ENCODE data around the gene B3GNT7. TPM values are rescaled to one million over a fixed set of nuclear protein-coding genes. Genes with fewer than 3 reads are reported as not detected.

The B3GNT7 gene
- polyA plus RNA-seq, 1 donor from 2014 or later, result 0.67 TPM

DNA sequence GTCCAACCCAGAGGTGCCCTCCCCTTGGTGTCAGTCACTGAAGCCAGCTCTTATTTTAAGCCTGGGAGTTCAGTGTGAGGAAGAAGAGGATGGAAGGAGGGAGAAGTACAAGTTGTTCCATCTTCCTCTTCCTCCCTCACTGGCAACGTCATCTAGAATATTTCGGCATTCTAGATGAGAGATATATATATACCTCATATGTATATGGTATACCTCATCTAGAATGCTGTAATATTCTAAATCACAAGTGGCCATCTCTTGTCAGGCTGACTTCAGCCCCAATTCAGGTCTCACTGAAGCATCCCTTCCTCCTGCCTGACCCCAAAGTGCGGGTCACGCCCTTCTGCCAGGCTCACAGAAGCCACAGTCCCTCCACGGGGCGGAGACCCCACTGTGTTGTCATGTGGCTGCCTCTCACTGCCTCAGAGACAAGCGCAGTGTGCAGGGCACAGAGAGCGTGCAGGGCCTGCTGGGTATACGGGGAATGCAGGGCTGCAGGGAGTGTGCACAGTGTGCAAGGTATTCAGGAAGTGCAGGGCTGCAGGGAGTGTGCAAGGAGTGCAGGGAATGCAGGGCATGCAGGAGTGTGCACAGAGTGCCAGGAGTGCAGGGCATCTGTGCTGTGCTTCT is 32.8 kb upstream of the B3GNT7 start:
- Histone ChIP-seq H3K27ac (ENCODE audit: low read length) (no peak overlapping the region), H3K4me3 (ENCODE audit: low read length) (no peak overlapping the region), H3K36me3 (ENCODE audit: insufficient read depth, low read length) (no peaks in the 10 kb centered on the region), H3K9me2 (ENCODE audit: insufficient read depth, low read length) (no peaks in the 10 kb centered on the region), H3K9ac (ENCODE audit: low read length) (no peak overlapping the region), H3K79me2 (replicated peaks; ENCODE audit: insufficient read depth, low read length) (no peaks in the 10 kb centered on the region), H3K4me2 (ENCODE audit: low read length) (no peak overlapping the region), H3F3A (ENCODE audit: insufficient read depth, low read length, poor library complexity, severe bottlenecking) (no peaks in the 10 kb centered on the region), H2AFZ (ENCODE audit: low read depth, low read length) (no peak overlapping the region), H4K20me1 (ENCODE audit: insufficient read depth) (no peaks in the 10 kb centered on the region), H3K9me3 (ENCODE audit: low read length) (no peaks in the 10 kb centered on the region), H3K27me3 (ENCODE audit: insufficient read depth, low read depth, low read length) (no peaks in the 10 kb centered on the region)
- TF ChIP-seq EZH2 (IDR thresholded peaks at IDR 0.05; ENCODE audit: borderline replicate concordance, insufficient read depth, low read length, poor library complexity, severe bottlenecking), result no peak

DNA sequence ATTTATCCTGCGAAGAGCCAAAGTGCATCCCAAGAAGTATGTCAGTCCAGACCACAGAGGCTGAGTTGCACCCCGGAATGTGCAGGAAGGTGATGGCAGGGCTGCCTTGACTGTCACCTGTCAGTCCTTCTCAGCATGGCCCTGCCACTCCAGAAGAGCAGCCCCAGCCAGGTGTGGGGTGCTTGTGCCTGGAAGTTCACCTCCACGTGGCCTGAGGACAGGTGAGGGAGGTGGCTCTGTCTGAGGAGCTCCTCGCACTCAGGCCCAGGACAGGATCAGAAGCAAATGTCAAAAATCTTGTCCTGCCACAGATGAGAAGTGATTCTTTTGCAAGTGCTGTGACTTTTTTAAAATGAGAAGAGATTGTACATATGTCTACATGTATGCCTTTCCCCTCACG is 31.4 kb upstream of the B3GNT7 start:
- Histone ChIP-seq H3K4me3 (ENCODE audit: low read length) (no peak overlapping the region), H3F3A (ENCODE audit: insufficient read depth, low read length, poor library complexity, severe bottlenecking) (no peaks in the 10 kb centered on the region), H2AFZ (ENCODE audit: low read depth, low read length) (no peak overlapping the region), H3K36me3 (ENCODE audit: insufficient read depth, low read length) (no peaks in the 10 kb centered on the region), H3K79me2 (replicated peaks; ENCODE audit: insufficient read depth, low read length) (no peaks in the 10 kb centered on the region), H3K27me3 (ENCODE audit: insufficient read depth, low read depth, low read length) (no peaks in the 10 kb centered on the region), H3K9me2 (ENCODE audit: insufficient read depth, low read length) (no peaks in the 10 kb centered on the region), H3K4me2 (ENCODE audit: low read length) (no peak overlapping the region), H3K9ac (ENCODE audit: low read length) (no peak overlapping the region), H3K27ac (ENCODE audit: low read length) (no peak overlapping the region), H3K9me3 (ENCODE audit: low read length) (no peaks in the 10 kb centered on the region), H4K20me1 (ENCODE audit: insufficient read depth) (no peaks in the 10 kb centered on the region)
- TF ChIP-seq, protein P1, sequence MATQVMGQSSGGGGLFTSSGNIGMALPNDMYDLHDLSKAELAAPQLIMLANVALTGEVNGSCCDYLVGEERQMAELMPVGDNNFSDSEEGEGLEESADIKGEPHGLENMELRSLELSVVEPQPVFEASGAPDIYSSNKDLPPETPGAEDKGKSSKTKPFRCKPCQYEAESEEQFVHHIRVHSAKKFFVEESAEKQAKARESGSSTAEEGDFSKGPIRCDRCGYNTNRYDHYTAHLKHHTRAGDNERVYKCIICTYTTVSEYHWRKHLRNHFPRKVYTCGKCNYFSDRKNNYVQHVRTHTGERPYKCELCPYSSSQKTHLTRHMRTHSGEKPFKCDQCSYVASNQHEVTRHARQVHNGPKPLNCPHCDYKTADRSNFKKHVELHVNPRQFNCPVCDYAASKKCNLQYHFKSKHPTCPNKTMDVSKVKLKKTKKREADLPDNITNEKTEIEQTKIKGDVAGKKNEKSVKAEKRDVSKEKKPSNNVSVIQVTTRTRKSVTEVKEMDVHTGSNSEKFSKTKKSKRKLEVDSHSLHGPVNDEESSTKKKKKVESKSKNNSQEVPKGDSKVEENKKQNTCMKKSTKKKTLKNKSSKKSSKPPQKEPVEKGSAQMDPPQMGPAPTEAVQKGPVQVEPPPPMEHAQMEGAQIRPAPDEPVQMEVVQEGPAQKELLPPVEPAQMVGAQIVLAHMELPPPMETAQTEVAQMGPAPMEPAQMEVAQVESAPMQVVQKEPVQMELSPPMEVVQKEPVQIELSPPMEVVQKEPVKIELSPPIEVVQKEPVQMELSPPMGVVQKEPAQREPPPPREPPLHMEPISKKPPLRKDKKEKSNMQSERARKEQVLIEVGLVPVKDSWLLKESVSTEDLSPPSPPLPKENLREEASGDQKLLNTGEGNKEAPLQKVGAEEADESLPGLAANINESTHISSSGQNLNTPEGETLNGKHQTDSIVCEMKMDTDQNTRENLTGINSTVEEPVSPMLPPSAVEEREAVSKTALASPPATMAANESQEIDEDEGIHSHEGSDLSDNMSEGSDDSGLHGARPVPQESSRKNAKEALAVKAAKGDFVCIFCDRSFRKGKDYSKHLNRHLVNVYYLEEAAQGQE (IDR thresholded peaks at IDR 0.05; ENCODE audit: borderline replicate concordance), result no peak

DNA sequence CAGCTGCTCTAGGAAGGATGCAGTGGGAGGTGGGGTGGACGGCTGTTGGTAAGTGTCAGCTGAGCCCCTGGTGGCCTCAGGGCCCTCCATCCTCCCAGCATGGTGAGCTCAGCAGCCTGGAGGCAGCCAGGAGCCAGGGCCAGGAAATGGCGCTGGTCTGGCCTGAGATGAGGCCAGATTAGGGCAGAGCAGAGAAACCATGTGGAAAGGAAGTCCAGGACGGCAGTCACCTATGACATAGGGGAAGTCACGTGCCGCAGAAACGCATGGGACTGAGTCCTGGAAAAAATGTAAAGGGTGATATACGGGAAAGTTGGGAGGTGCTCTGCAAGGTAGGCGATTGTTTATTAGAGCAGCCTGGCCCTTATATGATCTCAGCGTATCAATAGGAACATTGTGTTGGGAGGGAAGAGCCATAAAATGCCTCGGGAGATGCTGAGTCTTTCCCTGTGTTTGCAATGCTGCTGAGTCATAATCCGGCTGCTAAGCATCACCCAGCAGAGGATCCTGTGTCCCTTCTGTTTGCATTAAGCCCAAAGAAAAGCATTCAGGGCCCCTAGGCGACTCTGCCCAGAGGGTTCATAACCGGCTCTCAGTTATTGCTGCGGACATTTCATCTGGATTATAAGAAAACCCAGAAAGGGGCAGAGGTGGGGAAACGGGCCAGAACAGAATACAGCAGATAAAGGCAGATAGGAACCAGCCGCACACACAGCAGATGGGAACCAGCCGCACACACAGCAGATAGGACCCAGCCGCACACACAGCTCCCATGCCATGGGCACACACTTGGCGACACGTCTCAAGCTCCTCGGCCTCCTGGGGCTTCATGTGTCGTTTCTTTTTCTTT is 30.3 kb upstream of the B3GNT7 start:
- Histone ChIP-seq H3K79me2 (replicated peaks; ENCODE audit: insufficient read depth, low read length) (no peaks in the 10 kb centered on the region), H2AFZ (ENCODE audit: low read depth, low read length) (no peak overlapping the region), H3K9me2 (ENCODE audit: insufficient read depth, low read length) (no peaks in the 10 kb centered on the region), H3K9ac (ENCODE audit: low read length) (no peak overlapping the region), H4K20me1 (ENCODE audit: insufficient read depth) (no peaks in the 10 kb centered on the region), H3K36me3 (ENCODE audit: insufficient read depth, low read length) (no peaks in the 10 kb centered on the region), H3K27me3 (ENCODE audit: insufficient read depth, low read depth, low read length) (no peaks in the 10 kb centered on the region), H3K4me2 (ENCODE audit: low read length) (no peak overlapping the region), H3K9me3 (ENCODE audit: low read length) (no peaks in the 10 kb centered on the region), H3F3A (ENCODE audit: insufficient read depth, low read length, poor library complexity, severe bottlenecking) (no peaks in the 10 kb centered on the region), H3K27ac (ENCODE audit: low read length) (no peak overlapping the region), H3K4me3 (ENCODE audit: low read length) (no peak overlapping the region)
- TF ChIP-seq, protein P2, sequence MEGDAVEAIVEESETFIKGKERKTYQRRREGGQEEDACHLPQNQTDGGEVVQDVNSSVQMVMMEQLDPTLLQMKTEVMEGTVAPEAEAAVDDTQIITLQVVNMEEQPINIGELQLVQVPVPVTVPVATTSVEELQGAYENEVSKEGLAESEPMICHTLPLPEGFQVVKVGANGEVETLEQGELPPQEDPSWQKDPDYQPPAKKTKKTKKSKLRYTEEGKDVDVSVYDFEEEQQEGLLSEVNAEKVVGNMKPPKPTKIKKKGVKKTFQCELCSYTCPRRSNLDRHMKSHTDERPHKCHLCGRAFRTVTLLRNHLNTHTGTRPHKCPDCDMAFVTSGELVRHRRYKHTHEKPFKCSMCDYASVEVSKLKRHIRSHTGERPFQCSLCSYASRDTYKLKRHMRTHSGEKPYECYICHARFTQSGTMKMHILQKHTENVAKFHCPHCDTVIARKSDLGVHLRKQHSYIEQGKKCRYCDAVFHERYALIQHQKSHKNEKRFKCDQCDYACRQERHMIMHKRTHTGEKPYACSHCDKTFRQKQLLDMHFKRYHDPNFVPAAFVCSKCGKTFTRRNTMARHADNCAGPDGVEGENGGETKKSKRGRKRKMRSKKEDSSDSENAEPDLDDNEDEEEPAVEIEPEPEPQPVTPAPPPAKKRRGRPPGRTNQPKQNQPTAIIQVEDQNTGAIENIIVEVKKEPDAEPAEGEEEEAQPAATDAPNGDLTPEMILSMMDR (IDR thresholded peaks at IDR 0.05; ENCODE audit: poor library complexity, severe bottlenecking), result no peak
- TF ChIP-seq RAD21 (conservative IDR thresholded peaks at IDR 0.05) (no peak), MXI1 (conservative IDR thresholded peaks at IDR 0.05; ENCODE audit: poor library complexity, severe bottlenecking) (no peak), SMC3 (conservative IDR thresholded peaks at IDR 0.05; ENCODE audit: poor library complexity) (no peak), EP300 (conservative IDR thresholded peaks at IDR 0.05; ENCODE audit: poor library complexity, severe bottlenecking) (no peak), POLR2AphosphoS5 (IDR thresholded peaks at IDR 0.05) (no peak), TAF1 (IDR thresholded peaks at IDR 0.05; ENCODE audit: low read depth) (no peak), EZH2 (IDR thresholded peaks at IDR 0.05; ENCODE audit: borderline replicate concordance, insufficient read depth, low read length, poor library complexity, severe bottlenecking) (no peak)
- TF ChIP-seq, protein P1 (IDR thresholded peaks at IDR 0.05; ENCODE audit: borderline replicate concordance), result no peak
